ENCODE measurements around the gene LRRC32. TPM values are rescaled to one million over a fixed set of nuclear protein-coding genes. Genes with fewer than 3 reads are reported as not detected.

The LRRC32 gene
- total RNA-seq, 1 experiment from 2014 or later, result not detected

DNA sequence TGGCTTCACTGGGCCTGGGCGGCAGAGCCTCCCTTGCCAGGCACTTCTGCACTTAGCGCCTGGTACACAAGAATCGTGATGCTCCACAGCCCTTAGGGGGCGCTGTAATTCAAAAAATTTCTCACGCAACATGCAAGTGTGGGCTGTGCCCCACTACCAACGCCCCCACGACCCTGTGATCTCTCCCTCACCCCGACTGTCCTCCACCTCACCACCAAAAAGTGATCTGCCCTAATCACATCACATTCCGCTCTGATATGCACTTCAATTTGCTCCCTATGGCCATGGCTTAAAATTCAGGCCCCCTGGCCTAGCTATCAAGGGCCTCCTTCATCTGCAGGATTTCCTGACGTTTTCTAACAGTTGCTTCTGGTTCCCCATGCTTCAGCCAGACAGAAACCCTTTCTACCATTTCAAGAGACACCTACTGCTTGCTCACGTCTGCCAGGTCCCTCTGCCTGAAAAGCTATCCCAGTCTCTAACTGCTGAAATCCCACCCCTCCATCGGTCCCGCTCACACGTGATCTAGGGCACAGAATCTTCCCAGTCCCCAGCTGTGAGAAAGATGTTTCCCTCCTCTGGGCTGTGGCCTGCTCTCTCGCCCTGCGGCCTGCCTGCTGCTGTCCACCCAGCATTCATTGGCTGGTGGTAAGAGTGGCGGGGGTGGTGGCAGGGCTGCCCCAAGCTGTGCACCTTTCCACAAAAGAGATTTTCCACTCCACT, 27.9 kb upstream of the LRRC32 start:
- H3K9me3 ChIP-seq (ENCODE audit: low read length), result no peaks in the 10 kb centered on the region
- no peak overlapping the region for H3K4me2 ChIP-seq (ENCODE audit: low read length)
- no peaks in the 10 kb centered on the region for H3K27me3 ChIP-seq (ENCODE audit: low read length)
- peaks cover 24% of the 10 kb centered on the region for H3K4me1 ChIP-seq (ENCODE audit: insufficient read depth, low read length)
- H3K9me2 ChIP-seq (replicated peaks; ENCODE audit: low read length), result no peaks in the 10 kb centered on the region
- H3K27ac ChIP-seq (ENCODE audit: low read length), result no peak overlapping the region
- no peak for ATAC-seq
- H3K79me2 ChIP-seq (ENCODE audit: low read length), result no peaks in the 10 kb centered on the region
- ChIA-PET CTCF (interaction anchor here (0.5 kb wide), 1 partner anchor 10 kb away, joined by 6 read pairs; no protein-coding TSS in a partner anchor), POLR2A (ENCODE audit: unreplicated experiment) (no interaction called here)
- BruUV-seq (replicated peaks), result no TSS peak
- intact Hi-C loops (cut with micrococcal nuclease), result no loop called here
- no peaks in the 10 kb centered on the region for H4K20me1 ChIP-seq (ENCODE audit: low read length)
- no peak overlapping the region for H2AFZ ChIP-seq (ENCODE audit: low read length)
- TF ChIP-seq, protein P1, sequence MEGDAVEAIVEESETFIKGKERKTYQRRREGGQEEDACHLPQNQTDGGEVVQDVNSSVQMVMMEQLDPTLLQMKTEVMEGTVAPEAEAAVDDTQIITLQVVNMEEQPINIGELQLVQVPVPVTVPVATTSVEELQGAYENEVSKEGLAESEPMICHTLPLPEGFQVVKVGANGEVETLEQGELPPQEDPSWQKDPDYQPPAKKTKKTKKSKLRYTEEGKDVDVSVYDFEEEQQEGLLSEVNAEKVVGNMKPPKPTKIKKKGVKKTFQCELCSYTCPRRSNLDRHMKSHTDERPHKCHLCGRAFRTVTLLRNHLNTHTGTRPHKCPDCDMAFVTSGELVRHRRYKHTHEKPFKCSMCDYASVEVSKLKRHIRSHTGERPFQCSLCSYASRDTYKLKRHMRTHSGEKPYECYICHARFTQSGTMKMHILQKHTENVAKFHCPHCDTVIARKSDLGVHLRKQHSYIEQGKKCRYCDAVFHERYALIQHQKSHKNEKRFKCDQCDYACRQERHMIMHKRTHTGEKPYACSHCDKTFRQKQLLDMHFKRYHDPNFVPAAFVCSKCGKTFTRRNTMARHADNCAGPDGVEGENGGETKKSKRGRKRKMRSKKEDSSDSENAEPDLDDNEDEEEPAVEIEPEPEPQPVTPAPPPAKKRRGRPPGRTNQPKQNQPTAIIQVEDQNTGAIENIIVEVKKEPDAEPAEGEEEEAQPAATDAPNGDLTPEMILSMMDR (conservative IDR thresholded peaks at IDR 0.05; ENCODE audit: low read depth, low read length), result peak; percentile 66
- no peak for TF ChIP-seq EZH2phosphoT487 (IDR thresholded peaks at IDR 0.05; ENCODE audit: borderline replicate concordance, low read length)
- H3K9ac ChIP-seq (ENCODE audit: low read length), result no peak overlapping the region
- no peak overlapping the region for H3K4me3 ChIP-seq (ENCODE audit: low read length)
- no peaks in the 10 kb centered on the region for H3K36me3 ChIP-seq (ENCODE audit: low read depth, low read length)
- DNase-seq, result peak; percentile 28
- no peaks in the 10 kb centered on the region for H3F3A ChIP-seq (ENCODE audit: low read length, unreplicated experiment)

DNA sequence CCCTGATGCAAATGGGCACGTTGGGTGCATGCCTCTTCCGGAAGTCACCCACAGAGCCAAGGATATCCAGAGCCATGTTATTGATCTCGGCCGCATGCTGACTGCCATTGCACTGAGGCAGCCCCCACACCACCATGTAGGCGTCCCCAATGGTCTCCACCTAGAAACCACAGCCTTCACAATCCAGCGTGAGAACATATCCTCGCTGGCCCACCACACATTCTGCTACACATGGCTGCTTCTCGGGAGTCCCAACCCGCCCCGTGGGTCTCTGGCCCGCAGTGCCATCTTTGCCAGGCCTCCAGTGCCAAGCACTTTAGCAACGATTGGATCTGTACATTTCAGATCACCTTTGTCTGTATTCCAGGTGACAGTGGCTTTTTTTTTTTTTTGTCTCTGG, 26.2 kb upstream of the LRRC32 start:
- Histone ChIP-seq H3K9me3 (ENCODE audit: low read length) (no peaks in the 10 kb centered on the region), H3K79me2 (ENCODE audit: low read length) (no peaks in the 10 kb centered on the region), H3K36me3 (ENCODE audit: low read depth, low read length) (no peaks in the 10 kb centered on the region), H3F3A (ENCODE audit: low read length, unreplicated experiment) (no peaks in the 10 kb centered on the region), H3K27me3 (ENCODE audit: low read length) (no peaks in the 10 kb centered on the region), H2AFZ (ENCODE audit: low read length) (no peak overlapping the region), H3K9me2 (replicated peaks; ENCODE audit: low read length) (no peaks in the 10 kb centered on the region), H3K4me1 (ENCODE audit: insufficient read depth, low read length) (peaks cover 20% of the 10 kb centered on the region), H3K9ac (ENCODE audit: low read length) (no peak overlapping the region), H3K27ac (ENCODE audit: low read length) (no peak overlapping the region), H4K20me1 (ENCODE audit: low read length) (no peaks in the 10 kb centered on the region), H3K4me2 (ENCODE audit: low read length) (no peak overlapping the region), H3K4me3 (ENCODE audit: low read length) (no peak overlapping the region)
- no peak for TF ChIP-seq EZH2phosphoT487 (IDR thresholded peaks at IDR 0.05; ENCODE audit: borderline replicate concordance, low read length)
- ChIA-PET POLR2A (ENCODE audit: unreplicated experiment) (no interaction called here), CTCF (no interaction called here)
- ATAC-seq (no peak), DNase-seq (no peak)
- BruUV-seq (replicated peaks), result no TSS peak
- intact Hi-C loops (cut with micrococcal nuclease), result no loop called here

DNA sequence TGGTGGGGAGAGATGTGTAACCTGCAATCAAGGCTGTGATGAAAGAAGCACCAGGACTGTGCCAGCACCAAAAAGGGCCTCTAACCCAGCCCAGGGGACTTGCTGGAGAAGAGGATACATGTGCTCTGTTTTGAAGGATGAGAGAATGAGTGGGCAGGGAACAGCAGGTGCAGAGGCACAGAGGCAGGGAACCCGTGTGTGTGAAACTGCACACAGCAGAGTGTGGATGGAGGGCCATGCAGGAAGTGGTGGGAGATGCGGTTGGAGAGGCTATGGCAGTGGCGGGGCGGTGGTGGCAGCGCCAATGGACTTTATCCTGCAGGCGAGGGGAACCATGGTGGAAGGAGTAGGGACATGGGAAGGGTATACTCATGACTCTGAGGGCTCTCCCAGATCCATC, 25.2 kb upstream of the LRRC32 start:
- H3K4me1 ChIP-seq (ENCODE audit: insufficient read depth, low read length), result peaks cover 10% of the 10 kb centered on the region
- CTCF ChIA-PET, result no interaction called here
- POLR2A ChIA-PET (ENCODE audit: unreplicated experiment), result no interaction called here
- TF ChIP-seq EZH2 (IDR thresholded peaks at IDR 0.05; ENCODE audit: low read length, unreplicated experiment), result no peak
- no peak for TF ChIP-seq EZH2phosphoT487 (IDR thresholded peaks at IDR 0.05; ENCODE audit: borderline replicate concordance, low read length)
- TF ChIP-seq, protein P1 (conservative IDR thresholded peaks at IDR 0.05; ENCODE audit: low read depth, low read length), result no peak
- no peak overlapping the region for H3K4me2 ChIP-seq (ENCODE audit: low read length)
- no peaks in the 10 kb centered on the region for H4K20me1 ChIP-seq (ENCODE audit: low read length)
- ATAC-seq (no peak), DNase-seq (no peak)
- H3K36me3 ChIP-seq (ENCODE audit: low read depth, low read length), result no peaks in the 10 kb centered on the region
- no peak overlapping the region for H3K4me3 ChIP-seq (ENCODE audit: low read length)
- H3K9ac ChIP-seq (ENCODE audit: low read length), result no peak overlapping the region
- H3K27ac ChIP-seq (ENCODE audit: low read length), result no peak overlapping the region
- no peaks in the 10 kb centered on the region for H3K9me3 ChIP-seq (ENCODE audit: low read length)
- no peak overlapping the region for H2AFZ ChIP-seq (ENCODE audit: low read length)
- H3K79me2 ChIP-seq (ENCODE audit: low read length), result no peaks in the 10 kb centered on the region
- BruUV-seq (replicated peaks), result no TSS peak
- intact Hi-C loops (cut with micrococcal nuclease), result no loop called here
- H3F3A ChIP-seq (ENCODE audit: low read length, unreplicated experiment), result no peaks in the 10 kb centered on the region
- no peaks in the 10 kb centered on the region for H3K27me3 ChIP-seq (ENCODE audit: low read length)
- no peaks in the 10 kb centered on the region for H3K9me2 ChIP-seq (replicated peaks; ENCODE audit: low read length)

All from PC-3 (cell line).